ENCODE results near the gene NHLRC1. TPM values are rescaled to one million over a fixed set of nuclear protein-coding genes. Genes with fewer than 3 reads are reported as not detected.

NHLRC1 gene
- polyA plus RNA-seq, 1 experiment: 1.4 TPM

DNA sequence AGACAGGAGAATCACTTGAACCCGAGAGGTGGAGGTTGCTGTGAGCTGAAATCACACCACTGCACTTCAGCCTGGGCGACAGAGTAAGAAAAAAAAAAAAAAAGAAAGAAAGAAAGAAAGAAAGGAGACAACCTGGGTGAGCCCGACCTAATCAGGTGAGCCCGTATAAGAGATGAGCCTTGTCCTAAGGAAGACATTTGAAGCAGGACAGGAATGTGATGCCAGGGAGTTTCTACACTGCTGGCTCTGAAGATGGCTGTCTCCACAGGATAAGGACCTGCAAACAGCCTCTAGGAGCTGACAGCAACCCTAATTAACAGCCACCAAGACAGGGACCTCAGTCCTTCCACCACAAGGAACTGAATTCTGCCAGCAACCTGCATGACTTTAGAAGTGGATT, 41.9 kb downstream of the NHLRC1 start:
- TF ChIP-seq, protein P1, sequence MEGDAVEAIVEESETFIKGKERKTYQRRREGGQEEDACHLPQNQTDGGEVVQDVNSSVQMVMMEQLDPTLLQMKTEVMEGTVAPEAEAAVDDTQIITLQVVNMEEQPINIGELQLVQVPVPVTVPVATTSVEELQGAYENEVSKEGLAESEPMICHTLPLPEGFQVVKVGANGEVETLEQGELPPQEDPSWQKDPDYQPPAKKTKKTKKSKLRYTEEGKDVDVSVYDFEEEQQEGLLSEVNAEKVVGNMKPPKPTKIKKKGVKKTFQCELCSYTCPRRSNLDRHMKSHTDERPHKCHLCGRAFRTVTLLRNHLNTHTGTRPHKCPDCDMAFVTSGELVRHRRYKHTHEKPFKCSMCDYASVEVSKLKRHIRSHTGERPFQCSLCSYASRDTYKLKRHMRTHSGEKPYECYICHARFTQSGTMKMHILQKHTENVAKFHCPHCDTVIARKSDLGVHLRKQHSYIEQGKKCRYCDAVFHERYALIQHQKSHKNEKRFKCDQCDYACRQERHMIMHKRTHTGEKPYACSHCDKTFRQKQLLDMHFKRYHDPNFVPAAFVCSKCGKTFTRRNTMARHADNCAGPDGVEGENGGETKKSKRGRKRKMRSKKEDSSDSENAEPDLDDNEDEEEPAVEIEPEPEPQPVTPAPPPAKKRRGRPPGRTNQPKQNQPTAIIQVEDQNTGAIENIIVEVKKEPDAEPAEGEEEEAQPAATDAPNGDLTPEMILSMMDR (IDR thresholded peaks at IDR 0.05; ENCODE audit: low read depth, low read length): no peak
- Histone ChIP-seq H3K27me3 (ENCODE audit: control insufficient read depth, insufficient read depth, low read length) (no peaks in the 10 kb centered on the region), H3K9me3 (ENCODE audit: control insufficient read depth, insufficient read depth, low read length) (no peaks in the 10 kb centered on the region), H3K4me3 (ENCODE audit: low read depth, low read length) (no peak overlapping the region), H3K27ac (ENCODE audit: low read depth, low read length) (no peak overlapping the region)
- no peak for DNase-seq (ENCODE audit: low read depth, low spot score)
- ChIA-PET CTCF (no interaction called here), POLR2A (interaction anchor here (0.7 kb wide), 1 partner anchor 21 kb away, joined by 3 read pairs; no protein-coding TSS in a partner anchor)

DNA sequence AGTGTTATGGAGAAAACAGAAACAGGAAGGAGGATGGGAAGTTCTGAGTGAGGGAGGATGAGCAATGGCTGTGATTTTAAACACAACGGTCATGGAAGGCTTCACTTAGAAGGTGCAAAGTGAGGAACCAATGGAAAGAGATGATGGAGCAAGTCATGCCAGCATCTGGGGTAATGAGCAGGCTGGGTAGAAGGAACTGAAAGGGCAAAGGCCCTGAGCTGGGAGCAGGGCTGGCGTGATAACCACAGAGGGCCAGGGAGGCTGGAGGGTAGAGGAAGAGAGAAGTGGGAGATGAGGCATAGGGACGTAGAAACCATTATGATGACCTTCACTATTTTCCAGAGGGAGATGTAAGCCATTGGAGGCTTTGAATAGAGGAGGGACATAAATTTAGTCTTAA, 43.6 kb downstream of the NHLRC1 start:
- H3K4me3 ChIP-seq (ENCODE audit: low read depth, low read length): no peak overlapping the region
- H3K9me3 ChIP-seq (ENCODE audit: control insufficient read depth, insufficient read depth, low read length): peaks cover 2% of the 10 kb centered on the region; the same call in 1 of the 2 replicates
- no peak overlapping the region for H3K27ac ChIP-seq (ENCODE audit: low read depth, low read length)
- ChIA-PET POLR2A (no interaction called here), CTCF (no interaction called here)
- no peaks in the 10 kb centered on the region for H3K27me3 ChIP-seq (ENCODE audit: control insufficient read depth, insufficient read depth, low read length)
- DNase-seq (ENCODE audit: low read depth, low spot score): no peak
- TF ChIP-seq, protein P1 (IDR thresholded peaks at IDR 0.05; ENCODE audit: low read depth, low read length): no peak

DNA sequence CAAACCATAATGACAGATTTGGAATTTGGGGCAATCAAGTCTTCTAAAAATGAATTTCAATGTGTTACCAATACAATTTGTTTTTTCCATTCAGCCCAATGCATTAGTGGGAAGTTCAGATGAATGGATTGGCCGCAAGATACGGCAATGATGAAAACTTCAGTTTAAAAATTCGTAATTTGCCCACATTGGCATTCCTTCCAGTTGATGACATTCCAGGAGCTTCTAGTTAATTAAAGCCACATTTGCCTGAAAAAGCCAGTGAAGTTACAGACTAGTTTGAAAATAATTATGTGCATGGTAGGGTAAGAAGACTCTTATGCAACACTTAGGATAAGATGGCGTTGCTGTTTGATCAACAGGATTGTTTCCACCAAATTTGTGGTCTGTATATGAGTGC, 46.2 kb downstream of the NHLRC1 start:
- Histone ChIP-seq H3K27ac (ENCODE audit: low read depth, low read length) (no peak overlapping the region), H3K27me3 (ENCODE audit: control insufficient read depth, insufficient read depth, low read length) (no peaks in the 10 kb centered on the region), H3K4me3 (ENCODE audit: low read depth, low read length) (no peak overlapping the region), H3K9me3 (ENCODE audit: control insufficient read depth, insufficient read depth, low read length) (peaks cover 2% of the 10 kb centered on the region; the same call in 1 of the 2 replicates)
- POLR2A ChIA-PET: no interaction called here
- TF ChIP-seq, protein P1 (IDR thresholded peaks at IDR 0.05; ENCODE audit: low read depth, low read length): no peak
- CTCF ChIA-PET: no interaction called here
- DNase-seq (ENCODE audit: low read depth, low spot score): no peak

DNA sequence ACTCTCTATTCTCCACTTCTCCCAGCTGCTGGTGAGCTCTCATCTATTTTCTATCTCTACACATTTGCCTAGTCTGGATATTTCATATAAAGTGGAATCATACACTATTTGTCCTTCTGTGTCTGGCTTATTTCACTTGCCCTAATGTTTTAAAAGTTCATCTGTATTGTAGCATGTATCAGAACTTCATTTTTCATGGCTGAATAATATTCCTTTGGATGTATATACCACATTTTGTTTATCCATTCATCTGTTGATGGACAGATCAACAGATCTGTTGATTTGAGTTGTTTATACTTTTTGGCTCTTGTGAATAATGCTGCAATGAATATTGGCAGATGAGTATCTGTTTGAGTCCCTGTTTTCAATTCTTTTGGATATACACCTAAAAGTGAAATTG, 49.6 kb downstream of the NHLRC1 start:
- TF ChIP-seq, protein P1 (IDR thresholded peaks at IDR 0.05; ENCODE audit: low read depth, low read length): no peak

DNA sequence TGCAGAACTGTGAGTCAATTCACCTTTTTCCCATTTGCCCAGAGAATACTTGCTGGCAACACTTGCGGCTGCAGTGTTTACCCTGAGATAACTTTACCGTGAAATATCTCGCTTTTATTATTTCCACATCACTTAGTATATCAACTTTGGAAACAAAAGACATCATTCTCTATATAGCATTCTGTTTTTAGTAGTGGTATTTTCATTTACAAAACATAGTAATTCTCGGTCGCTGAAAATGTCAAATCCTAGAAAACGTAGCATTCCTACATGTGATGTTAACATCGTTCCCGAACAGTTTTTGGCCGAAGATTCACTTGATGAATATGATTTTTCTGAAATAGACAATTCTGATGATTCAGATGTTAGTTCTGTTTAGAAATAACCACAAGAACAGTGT, 52.0 kb downstream of the NHLRC1 start:
- ChIA-PET POLR2A (no interaction called here), CTCF (no interaction called here)

More for the DNA sequence above, 49.6 kb downstream of the NHLRC1 start:
- CTCF ChIA-PET: no interaction called here
- peaks cover 6% of the 10 kb centered on the region for H3K9me3 ChIP-seq (ENCODE audit: control insufficient read depth, insufficient read depth, low read length)
- H3K4me3 ChIP-seq (ENCODE audit: low read depth, low read length): no peak overlapping the region
- POLR2A ChIA-PET: no interaction called here
- DNase-seq (ENCODE audit: low read depth, low spot score): no peak
- no peaks in the 10 kb centered on the region for H3K27me3 ChIP-seq (ENCODE audit: control insufficient read depth, insufficient read depth, low read length)
- no peak overlapping the region for H3K27ac ChIP-seq (ENCODE audit: low read depth, low read length)

More for the DNA sequence above, 52.0 kb downstream of the NHLRC1 start:
- TF ChIP-seq, protein P1 (IDR thresholded peaks at IDR 0.05; ENCODE audit: low read depth, low read length): no peak
- no peak overlapping the region for H3K27ac ChIP-seq (ENCODE audit: low read depth, low read length)
- no peak overlapping the region for H3K4me3 ChIP-seq (ENCODE audit: low read depth, low read length)
- H3K27me3 ChIP-seq (ENCODE audit: control insufficient read depth, insufficient read depth, low read length): no peaks in the 10 kb centered on the region
- no peak for DNase-seq (ENCODE audit: low read depth, low spot score)
- peaks cover 6% of the 10 kb centered on the region for H3K9me3 ChIP-seq (ENCODE audit: control insufficient read depth, insufficient read depth, low read length)

Other genes starting within 250 kb of the NHLRC1 start
- gene KIF13A, start 135.0 kb downstream of the NHLRC1 start, polyA plus RNA-seq (2011; rRNA removed): 56.1 and 57.7 TPM in 2 replicates
- 20.5 and 25.8 TPM in 2 replicates for gene TPMT, start 32.4 kb upstream of the NHLRC1 start, polyA plus RNA-seq (2011; rRNA removed)
- 17.3 and 20.1 TPM in 2 replicates for gene KDM1B, start 32.7 kb upstream of the NHLRC1 start, polyA plus RNA-seq (2011; rRNA removed)
- 39.1 and 68.1 TPM in 2 replicates for gene DEK, start 141.9 kb upstream of the NHLRC1 start, polyA plus RNA-seq (2011; rRNA removed)